GM23248 (cell line): Measurements from ENCODE around the gene RNU1-1.
"Not testable (repeated sequence)": the region's sequence is repeated elsewhere in the genome, so short reads cannot be mapped to it uniquely, and the experiment has no call there.

Experiments
- EZH2 ChIP-seq: fragments of 200-600 bp; sonication (generic); IDR thresholded peaks from 2 replicates; pipeline ENCODE4 v1.6.1; 2018; ENCODE audit warnings: antibody characterized with exemption, mild to moderate bottlenecking; ENCODE audit not compliant: insufficient read depth, poor library complexity, severe bottlenecking
- EZH2phosphoT487 ChIP-seq: fragments of 200-600 bp; sonication (generic); IDR thresholded peaks from 2 replicates; pipeline ENCODE4 v1.6.1; 2018; ENCODE audit warnings: antibody characterized with exemption, moderate library complexity, mild to moderate bottlenecking, low read depth; ENCODE audit not compliant: insufficient read depth

DNA sequence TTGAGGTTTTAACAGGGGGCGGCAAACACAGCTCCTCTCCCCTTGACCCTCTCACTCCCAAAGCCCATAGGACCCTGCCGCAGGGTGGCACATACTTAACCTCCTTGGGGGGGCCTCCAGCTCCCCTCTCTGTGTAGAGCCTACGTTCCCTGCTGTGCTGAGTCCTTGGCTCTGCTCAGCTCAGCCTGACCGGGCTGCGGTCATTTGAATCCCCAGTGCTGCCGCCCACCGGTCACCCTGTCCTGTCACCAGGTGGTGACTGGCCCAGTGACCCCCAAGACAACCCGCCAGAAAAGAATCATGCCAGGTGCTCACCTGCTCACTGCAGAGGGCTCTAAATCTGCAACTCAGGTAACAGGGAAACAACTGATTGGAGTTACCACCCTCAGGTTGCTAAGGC, 12.6 kb downstream of the RNU1-1 start:
- TF ChIP-seq EZH2, EZH2phosphoT487: not testable (repeated sequence)
